IPS-NIHi11 (cell line): Measurements from ENCODE around the gene RSRC1.

ENCODE experiments used
- DNase-seq: peaks from one replicate; pipeline ENCODE4 v3.0.0; 2012; ENCODE audit warnings: mixed read lengths, low spot score

Gene RSRC1

DNA sequence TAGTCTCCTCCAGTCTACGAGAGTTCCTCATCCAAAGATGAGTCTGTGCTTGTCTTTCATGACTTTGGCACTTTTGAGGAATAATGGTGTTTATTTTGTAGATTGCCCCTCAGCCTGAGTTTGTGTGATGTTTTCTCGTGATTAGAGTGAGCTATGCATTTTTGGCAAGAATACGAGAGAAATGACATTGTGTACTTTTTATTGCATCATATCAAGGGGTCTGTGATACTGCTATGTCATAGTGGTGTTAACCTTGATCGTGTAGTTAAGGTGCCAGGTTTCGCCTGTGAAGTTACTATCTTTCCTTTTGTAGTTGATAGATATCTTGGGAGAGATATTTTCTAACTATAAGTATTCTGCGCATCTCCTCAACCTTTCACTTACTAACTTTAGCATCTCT, 18.9 kb downstream of the RSRC1 start:
- DNase-seq = no peak

DNA sequence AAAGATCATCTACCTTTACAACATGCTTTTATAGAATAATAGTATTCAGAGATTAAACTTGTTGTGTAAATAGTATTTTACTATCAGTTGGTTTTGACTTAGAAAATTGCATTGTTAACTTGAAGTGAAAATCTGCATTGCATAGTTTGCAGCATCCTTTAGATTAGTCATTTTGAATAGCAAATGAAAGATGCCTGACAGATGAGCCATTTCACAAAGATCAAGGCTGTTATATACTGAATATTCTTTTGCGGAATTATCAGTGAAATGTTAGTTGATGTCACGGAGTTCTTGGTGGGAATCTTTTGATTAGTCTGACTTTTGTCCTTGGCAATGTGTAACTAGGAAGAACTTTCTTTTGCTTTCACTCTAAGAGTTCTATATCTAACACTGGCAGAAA, 24.5 kb downstream of the RSRC1 start:
- no peak for DNase-seq

DNA sequence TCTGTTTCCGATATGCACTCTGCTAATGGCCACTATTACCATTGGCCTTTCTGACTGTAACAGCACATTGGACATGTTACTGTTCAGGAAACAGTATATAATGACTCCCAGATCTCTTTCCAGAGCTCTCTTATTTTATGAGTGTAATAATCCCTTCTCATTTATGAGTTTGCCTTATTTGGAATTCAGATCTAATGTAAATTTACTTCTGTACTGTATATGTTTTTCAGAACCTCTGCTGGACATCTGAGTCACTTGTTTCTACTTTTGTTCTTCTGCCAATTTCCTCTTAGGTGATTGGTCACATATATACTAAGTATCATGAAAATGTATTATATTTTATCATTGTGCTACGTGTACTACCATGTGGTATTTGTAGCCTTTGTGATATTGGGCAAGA, 30.5 kb downstream of the RSRC1 start:
- no peak for DNase-seq

DNA sequence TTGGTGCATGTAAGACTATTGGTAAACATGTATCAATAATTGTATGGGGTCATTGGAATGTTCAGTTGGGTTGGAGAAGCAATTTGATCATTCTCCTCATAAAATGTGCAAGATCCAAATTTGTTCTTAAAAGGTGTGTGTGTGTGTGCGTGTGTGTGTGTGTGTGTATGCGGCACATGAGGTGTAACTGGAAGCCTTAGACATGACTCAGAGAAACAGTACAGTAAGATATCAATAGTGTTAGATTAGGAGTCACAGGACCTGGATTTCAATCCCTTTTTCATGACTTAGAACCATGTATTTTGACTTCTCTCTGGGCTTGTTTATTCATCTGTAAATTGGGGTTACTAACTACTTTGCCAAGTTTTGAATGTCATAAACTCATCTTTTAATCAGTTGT, 38.3 kb downstream of the RSRC1 start:
- no peak for DNase-seq

DNA sequence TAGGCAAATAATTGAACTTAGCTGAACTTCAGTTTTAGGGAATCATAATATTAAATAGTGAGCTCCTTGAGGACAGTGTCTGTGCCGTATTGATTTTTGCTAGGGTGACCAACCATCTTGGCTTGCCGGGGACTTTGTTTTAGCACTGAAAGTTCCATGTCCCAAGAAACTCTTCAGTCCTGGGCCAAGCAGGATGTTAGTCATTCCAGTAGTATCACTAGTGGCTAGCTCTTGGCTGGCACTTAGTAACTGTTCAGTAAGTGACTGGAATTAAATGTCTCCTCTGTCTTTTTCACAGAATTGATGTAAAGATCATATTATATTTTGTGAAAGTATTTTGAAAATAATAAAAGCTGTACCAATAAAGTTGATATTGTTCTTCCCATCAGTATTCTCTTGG, 42.3 kb downstream of the RSRC1 start:
- DNase-seq = no peak

DNA sequence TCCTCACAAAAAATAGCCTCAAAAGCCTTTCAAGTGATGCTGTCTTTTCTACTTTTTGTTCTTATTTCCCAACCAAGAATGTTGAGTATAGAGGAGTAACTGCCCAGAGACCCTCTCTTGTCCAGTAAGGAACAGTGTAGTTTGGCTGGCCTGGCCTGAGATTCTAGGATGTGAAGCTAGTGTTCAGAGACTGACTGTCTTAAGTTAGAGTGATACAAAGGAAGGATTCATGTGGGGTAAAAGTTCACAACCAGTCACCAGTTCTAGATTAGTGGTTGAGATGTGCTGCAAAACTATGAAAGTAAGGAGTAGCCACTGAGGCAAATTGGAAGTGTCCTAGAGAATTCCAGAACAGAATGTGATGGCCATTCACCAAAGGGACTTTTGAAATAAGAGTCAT, 49.1 kb downstream of the RSRC1 start:
- no peak for DNase-seq

DNA sequence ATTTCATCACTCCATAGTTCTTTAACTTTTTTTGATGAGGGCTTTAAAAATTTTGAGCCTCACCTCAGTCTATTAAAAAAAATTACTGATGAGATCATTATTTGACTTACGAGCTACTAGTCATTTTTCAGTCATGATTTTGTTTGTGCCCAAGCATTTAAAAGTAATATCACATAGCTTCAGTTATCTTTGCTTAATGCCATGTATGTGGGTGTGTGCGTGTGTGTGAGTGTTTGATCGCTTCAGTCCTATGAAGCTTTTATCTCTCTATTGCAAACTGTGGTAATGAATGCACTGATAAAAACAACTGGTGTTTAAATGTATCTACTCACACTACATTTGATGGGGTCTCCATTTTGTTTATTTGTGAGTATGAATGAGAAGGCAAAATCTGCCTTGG, 49.8 kb downstream of the RSRC1 start:
- no peak for DNase-seq

DNA sequence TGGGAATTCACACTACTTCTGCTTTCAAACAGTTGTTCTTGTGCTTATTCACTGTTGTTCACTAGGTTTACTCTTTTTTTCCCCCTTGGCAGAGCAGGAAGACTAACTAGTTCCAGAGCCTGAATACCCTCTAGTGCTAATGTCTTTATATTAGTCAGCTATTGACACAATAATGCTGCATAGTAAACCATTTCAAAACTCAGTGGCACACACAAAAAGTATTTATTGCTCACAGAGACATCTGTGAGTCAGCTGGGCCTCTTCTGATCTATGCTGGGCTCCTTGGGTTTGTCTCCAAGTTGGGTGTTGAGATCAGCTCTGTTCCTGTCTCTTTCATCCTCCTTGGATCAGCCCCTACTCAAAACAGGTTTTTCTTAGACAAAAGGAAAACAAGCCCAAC, 51.1 kb downstream of the RSRC1 start:
- DNase-seq = no peak

DNA sequence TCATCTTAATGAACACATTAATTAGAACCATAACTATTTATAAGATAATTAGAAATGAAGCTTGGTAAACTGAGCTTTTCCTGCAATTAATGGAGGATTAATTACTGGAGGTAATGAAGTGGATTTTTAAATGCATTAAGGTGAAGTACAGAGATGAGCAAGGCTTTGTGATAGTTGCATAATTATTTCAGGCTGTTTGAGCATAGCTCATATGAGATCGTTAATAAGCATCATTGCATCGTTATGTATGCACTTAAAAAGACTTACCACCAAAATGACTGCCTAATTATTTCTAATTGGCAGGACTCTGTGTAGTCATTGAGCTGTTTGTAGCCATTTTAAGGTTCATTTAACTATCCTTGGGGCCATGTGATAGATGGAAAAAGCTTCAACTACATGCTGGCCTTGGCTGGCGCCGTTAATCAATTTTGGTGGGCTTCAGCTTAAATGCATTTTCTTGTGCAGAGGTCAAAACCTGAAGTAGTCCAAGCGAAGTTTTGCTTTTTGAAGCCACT, 55.3 kb downstream of the RSRC1 start:
- no peak for DNase-seq

DNA sequence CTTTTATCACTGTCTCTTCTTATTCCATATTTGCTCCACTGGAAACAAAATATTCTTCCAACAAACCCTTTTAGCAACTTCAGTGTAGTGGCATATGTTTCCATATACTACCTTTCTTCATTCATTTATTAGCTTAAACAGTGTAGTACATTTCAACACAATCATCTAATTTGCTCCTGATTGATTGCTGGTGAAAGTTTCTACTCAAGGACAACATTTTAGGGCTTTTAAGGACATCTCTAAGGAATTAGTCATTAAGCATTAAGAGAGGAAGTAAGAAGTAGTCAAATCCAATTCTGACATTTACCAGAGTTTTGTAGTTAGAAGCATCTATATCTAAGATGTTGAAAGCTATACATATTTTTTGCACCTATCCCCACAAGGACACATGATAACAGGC, 55.8 kb downstream of the RSRC1 start:
- DNase-seq = no peak

DNA sequence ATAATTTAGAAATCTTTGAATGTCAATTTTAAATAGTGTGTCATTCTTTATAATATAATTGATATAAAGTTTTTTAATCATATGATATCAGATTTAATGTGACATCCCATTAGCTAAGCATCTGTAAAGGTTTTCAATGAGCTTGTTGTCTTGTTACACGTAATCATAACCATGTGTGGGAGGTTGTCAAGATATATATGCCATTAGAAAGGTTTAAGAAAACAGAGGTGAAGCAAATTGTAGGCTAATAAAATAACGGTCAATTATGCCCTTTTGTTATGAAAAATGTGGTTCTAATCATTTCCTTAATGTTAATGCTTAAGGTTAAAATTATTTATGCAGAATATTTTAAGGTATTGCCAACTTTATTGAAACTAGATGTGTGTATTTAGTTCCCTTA, 56.3 kb downstream of the RSRC1 start:
- DNase-seq = no peak

DNA sequence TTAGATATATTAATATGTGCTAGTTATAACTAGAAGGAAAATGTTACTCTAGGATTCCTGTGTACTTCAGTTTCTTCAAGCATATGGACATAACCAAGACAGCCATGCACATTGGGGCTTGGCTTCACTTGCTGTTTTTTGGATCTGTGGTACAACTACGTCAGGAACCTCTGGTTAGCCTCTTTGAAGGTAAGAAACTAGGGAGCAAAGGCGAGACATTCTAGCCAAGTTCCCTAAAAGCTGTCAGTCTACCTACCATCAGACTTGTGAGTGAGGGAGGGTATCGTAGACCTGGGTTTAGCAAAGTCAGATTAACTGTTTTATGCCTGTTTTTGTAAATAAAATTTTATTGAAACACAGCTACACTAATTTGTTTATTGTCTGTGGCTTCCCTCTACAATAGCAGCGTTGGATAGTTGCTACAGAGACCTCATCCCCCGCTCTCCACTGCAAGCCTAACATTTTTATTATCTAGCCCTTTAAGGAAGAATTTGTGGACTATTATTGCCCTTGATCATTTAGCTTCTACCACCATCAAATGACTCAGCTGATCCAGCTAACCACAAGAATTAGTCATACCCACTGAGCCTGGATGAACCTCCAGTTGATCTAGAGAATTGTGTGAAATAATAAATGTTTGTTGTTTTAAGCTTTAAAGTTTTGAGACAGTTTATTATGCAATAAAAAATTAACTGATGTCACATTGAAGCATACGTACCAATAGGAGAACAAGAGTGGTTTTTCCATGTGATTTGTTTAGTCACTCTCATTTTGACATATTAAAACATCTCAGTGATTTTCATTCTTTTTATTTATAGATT, 58.1 kb downstream of the RSRC1 start:
- no peak for DNase-seq

DNA sequence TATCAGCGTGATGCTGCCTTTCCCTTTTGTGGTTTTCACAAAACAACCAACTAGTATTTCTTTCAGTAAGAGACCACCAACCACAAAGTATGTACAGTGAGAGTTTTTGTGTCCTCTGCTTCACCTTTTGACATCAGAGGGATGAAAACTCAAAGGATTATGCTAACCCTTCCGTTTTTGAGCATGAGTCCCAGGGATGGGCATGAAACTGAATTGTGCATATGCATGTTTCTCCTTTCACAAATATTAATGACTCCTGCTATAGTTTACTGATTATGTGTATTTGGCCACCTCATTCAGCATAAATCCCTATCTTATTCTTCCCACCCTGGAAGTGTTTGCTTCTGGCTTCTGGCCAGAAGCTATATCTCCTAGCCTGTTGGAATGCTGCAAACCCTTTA, 59.2 kb downstream of the RSRC1 start:
- DNase-seq = no peak

DNA sequence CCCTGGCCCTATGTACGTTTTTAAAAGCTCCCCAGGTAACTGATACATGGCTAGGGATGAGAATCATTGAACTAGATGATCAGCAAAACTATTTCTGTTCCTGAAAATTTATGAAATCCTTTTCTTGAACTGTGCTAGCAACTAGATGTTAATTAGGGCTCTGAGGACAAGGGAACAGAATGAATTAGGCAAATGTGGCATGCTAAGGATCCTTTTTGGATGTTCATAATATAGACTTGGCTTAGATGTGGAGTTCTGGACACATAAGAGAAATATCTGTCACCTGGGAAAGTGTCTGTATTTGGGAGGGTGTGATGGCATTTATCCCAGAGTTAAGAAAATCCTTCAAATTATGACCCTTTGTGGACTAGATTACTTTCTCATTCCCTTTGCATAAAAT, 71.2 kb downstream of the RSRC1 start:
- no peak for DNase-seq

DNA sequence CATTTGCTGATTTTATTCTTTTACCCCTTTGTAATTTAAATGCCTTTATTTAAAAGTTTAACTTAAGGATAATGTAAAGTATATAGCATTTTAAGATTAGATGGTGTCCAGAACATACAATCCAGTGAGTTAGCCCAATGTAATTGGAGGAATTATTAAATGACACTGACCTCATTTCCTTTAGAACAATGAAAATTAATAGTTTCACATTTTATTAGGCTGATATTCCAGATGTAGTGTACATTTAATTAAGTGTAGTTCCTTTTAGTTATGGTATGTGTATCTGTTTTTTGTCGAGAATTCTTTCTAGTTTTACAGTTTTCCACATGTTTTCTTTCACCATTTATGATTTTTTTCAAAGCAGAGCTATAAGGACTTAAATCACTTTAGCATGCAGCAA, 75.8 kb downstream of the RSRC1 start:
- DNase-seq = no peak

DNA sequence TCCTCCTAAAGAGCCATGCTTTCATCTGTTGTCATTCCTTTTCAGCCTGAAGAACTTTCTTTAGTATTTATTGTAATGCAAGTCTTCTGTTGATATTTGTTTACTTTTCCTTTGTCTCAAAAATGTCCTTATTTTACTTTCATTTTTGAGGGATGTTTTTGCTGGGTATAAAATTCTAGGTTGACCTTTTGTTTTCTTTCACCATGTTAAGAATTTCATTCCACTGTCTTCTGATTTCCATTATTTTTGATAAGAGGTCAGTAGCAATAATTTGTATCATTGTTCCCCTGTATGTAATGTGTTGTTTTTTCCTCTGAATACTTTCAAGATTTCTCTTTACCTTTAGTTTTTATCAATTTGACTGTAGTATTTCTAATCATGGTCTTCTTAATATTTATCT, 91.1 kb downstream of the RSRC1 start:
- DNase-seq = no peak

DNA sequence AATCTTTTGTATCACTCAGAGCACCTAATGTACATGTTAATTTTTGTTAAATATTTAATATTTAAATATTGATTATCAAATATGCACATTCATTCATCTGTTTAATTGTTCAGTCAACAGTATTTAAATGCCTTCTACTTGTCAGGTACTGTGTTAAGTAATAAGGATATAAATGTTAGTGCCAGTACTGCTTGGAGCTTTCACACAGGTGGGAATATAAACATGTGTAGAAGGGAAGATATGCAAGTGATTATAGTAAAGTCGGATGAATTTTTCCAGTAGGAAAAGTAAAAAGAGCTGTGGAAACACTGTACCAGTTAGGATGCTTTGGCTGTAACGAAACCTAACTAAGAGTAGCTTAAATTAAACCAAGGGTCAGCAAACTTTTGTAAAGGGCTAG, 95.4 kb downstream of the RSRC1 start:
- no peak for DNase-seq

DNA sequence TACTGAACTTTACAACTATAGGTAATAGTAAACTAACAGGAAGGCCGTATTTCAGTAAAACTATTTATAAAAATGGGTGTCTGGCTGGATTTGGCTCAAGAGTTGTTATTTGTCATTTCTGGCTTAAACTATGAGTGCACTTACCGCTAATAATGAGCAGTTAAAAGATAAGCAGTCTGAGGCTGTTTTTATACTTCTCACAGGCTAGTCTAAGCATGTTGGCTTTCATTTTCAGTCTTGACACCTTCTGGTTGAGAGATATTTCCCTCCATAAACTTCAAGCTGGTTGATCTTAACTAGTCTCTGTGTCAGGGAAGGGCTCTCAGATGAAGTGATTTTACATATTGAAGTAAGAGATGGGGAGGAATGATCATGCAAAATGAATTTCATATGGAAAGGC, 96.1 kb downstream of the RSRC1 start:
- no peak for DNase-seq

DNA sequence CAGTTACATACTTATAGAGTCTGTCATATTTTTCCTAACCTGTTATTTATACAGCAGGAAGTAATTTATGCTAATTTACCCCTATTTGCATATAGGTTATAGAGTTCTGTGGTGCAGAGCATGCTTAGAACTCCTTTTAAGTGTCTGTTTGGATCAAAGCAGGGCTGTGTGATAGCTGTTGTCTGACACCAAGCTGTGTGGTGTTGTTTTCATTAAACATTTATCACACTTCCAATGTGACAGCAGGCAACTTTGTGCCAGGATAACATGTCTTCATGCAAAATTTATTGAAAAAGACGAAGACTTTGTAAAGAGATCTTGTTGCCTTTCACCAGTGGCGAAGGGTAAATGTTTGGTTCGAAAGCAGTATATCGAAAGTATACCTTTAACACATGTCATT, 100.2 kb downstream of the RSRC1 start:
- DNase-seq = no peak

DNA sequence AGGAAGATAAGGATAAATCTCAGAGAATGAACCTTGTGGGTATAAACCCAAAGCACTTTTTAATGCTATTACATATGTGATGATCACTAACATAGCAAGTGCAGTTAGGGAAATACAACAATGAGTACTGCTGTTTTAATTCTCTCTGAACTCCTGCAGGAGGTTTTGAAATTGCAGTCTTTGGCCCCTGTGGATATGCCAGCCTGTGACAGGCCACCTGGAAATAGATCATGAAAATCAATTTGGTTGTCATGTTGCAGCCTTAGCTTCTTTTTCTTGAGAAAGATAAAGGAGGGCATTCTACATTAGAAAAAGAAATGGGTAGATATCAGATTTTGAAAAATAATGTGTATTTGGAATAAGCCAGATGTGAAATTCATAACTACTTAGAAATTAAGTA, 103.6 kb downstream of the RSRC1 start:
- DNase-seq = no peak

DNA sequence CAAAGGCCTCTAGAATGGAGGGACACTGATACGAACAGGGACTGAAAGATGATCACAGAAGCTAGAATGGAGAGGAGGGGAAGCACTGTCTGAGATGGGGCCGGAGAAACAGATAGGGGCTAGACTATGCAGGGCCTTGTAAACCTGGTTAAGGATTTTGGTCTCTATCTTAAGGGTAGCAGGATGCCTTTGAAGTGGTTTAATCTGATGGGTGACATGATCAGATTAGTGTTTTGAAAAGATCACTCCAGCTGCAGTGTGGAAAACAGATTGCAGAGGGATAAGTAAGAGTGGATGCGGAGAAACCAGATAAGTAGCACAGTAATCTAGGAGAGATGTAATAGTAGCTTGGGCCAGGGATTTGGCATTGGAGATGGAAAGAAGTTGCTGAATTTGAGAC, 108.1 kb downstream of the RSRC1 start:
- DNase-seq = no peak

DNA sequence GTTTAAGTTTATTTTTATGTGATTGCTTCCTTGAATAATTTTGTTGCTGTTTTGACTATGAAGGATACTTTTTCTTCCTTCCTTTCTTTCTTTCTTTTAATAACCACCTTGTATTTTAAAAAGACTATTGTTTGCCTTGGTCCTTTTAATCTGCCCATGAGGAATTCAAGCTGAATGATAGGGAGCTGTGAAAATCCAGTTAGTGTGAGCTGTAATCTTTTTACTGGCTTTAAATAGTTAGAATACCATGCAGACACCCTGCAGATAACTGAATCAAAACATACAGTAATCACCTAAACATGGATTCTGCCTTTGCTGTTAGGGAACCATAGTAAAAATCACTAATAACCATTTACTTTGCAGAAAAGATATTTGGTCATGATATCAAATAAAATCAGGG, 110.7 kb downstream of the RSRC1 start:
- no peak for DNase-seq

DNA sequence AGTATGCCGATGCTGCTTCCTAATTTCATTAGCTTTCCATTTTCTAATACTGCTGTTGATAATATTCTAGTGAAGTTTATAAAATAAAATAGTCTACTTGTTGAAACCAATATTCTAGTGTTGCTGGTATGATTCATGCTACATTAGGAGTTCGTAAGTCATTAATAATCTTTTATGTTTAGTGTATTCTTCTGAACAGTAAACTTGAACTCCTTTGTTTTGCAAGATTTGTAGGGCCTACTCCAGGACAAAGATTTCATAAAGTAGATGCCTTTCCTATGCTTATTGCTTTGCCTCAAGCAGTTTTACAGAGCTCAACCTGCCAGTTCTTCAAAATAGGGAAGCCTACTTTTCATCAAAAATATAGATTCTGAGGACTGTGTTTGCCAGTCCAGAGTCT, 111.5 kb downstream of the RSRC1 start:
- no peak for DNase-seq

DNA sequence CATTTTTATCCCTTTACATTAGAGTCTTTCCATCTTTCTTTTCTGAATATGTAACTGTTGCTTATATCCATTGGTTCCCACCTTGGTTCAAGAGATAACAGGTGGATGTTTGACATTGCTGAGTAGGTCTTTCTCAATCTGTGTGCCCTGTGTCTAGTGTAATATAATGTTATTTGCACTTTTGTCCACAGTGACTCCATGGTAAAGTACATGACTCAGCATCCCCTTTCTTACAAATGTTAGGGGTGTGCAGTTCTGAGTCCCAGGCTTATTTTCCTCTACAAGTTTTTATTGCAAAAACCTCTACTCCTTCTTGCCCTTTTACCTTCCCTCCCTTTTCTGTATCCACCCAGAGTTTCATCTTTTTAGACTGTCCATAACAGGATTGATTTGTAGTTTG, 116.5 kb downstream of the RSRC1 start:
- no peak for DNase-seq
